Measurements from ENCODE around the gene HK1.

Gene HK1

GRCh38 chr10:69312528-69312927, 34.2 kb downstream of the HK1 start:
- POLR2A ChIA-PET: no interaction called here
- H3K4me3 ChIP-seq (ENCODE audit: low read depth, low read length): no peak overlapping the region
- no peaks in the 10 kb centered on the region for H3K9me3 ChIP-seq (ENCODE audit: control insufficient read depth, insufficient read depth, low read depth, low read length)
- no peaks in the 10 kb centered on the region for H3K36me3 ChIP-seq (ENCODE audit: control insufficient read depth in 2 of 2, insufficient read depth in 1 of 2, low read length in 2 of 2)
- no peak for TF ChIP-seq ZNF792 (tag by site-specific recombination; IDR thresholded peaks at IDR 0.05)
- TF ChIP-seq ZNF211 (tag by site-specific recombination; IDR thresholded peaks at IDR 0.05; ENCODE audit: low read depth): no peak
- no peak for TF ChIP-seq PBX3 (CRISPR knock-in tag; IDR thresholded peaks at IDR 0.05)
- no peak for TF ChIP-seq ZNF19 (tag by site-specific recombination; IDR thresholded peaks at IDR 0.05; ENCODE audit: low read depth)
- TF ChIP-seq HOXD13 (CRISPR knock-in tag; IDR thresholded peaks at IDR 0.05; ENCODE audit: borderline replicate concordance): no peak
- no peak for TF ChIP-seq ZNF202 (tag by site-specific recombination; IDR thresholded peaks at IDR 0.05; ENCODE audit: borderline replicate concordance)
- CTCF ChIA-PET: interaction anchor here (0.6 to 0.7 kb wide), 2 partner anchors 29 to 743 kb away, joined by 3 to 5 read pairs; no protein-coding TSS in a partner anchor
- no peak overlapping the region for H3K27ac ChIP-seq (ENCODE audit: extremely low read depth, low read depth, low read length)
- H3K4me1 ChIP-seq (ENCODE audit: control insufficient read depth, insufficient read depth, low read length): no peaks in the 10 kb centered on the region

GRCh38 chr10:69315100-69315542, 36.8 kb downstream of the HK1 start:
- Histone ChIP-seq H3K36me3 (ENCODE audit: control insufficient read depth in 2 of 2, insufficient read depth in 1 of 2, low read length in 2 of 2) (no peaks in the 10 kb centered on the region), H3K4me3 (ENCODE audit: low read depth, low read length) (no peak overlapping the region), H3K9me3 (ENCODE audit: control insufficient read depth, insufficient read depth, low read depth, low read length) (no peaks in the 10 kb centered on the region), H3K27ac (ENCODE audit: extremely low read depth, low read depth, low read length) (no peak overlapping the region), H3K4me1 (ENCODE audit: control insufficient read depth, insufficient read depth, low read length) (0 out of 2 replicates have a peak, but pooled peaks cover 3% of the 10 kb centered on the region)
- CTCF ChIA-PET: interaction anchor here (0.6 to 0.7 kb wide), 2 partner anchors 19 to 25 kb away, joined by 3 read pairs; no protein-coding TSS in a partner anchor
- POLR2A ChIA-PET: no interaction called here
- TF ChIP-seq ZNF292 (tag by site-specific recombination; IDR thresholded peaks at IDR 0.05; ENCODE audit: borderline replicate concordance, low read depth) (no peak), ZNF362 (tag by site-specific recombination; IDR thresholded peaks at IDR 0.05) (no peak), IKZF3 (tag by site-specific recombination; IDR thresholded peaks at IDR 0.05) (no peak), ZNF610 (tag by site-specific recombination; IDR thresholded peaks at IDR 0.05; ENCODE audit: borderline replicate concordance) (no peak), PRDM2 (tag by site-specific recombination; IDR thresholded peaks at IDR 0.05; ENCODE audit: borderline replicate concordance) (no peak), ZSCAN18 (tag by site-specific recombination; IDR thresholded peaks at IDR 0.05) (no peak), REST (tag by site-specific recombination; IDR thresholded peaks at IDR 0.05) (no peak)

All from HEK293 (cell line).